ENCODE results near the gene TOX4.

TOX4 gene

DNA sequence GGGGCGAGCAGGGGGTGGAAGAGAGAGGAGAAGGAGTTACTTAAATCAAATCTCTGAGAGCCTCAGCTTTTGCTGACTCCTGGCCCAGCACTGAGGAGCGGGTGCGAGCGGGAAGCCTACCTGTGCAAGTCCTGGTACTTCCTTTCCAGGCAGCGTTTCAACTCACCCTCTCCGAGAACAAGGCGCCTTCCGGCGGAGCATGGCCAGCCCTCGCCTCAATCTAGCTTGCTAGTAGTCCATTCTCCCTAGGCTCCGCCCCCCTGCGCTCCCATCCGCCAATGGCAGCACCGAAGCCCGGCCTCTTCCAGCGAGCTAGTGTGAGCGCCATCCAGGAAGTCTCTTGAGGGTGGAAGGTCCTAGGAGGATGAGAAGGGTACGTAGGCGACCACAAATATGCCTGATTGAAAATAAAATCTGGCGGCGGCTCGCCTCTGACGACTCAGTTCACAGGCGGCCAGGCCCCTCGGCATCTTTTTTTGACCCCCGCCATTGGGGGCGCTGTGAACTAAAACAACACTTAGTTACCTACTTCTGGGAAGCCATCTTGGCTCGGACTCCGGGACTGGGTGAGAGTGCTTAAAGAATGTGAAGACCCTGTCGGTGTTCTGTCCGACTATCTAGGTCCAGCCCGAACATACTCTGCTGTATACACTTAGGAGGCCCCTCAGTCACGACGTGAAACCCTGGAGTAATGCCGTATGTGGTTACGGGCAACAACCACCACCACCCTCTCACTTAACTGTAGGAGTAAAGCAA lies 20.9 kb upstream of the TOX4 start, which contains the start of gene CHD8:
Gene CHD8, minus strand, starts transcription at position 212 of the 756 bp plus-strand sequence. CDS start 24,480 bp downstream, outside the sequence.
- peaks cover 48% of the 10 kb centered on the region for H3K79me2 ChIP-seq (ENCODE audit: insufficient read depth, low read length)
- no peaks in the 10 kb centered on the region for H3K9me3 ChIP-seq (ENCODE audit: insufficient read depth, low read depth, low read length)
- peak within 1 kb of the TSS; percentile 100 for H2AFZ ChIP-seq (ENCODE audit: low read length)
- no peaks in the 10 kb centered on the region for H3K27me3 ChIP-seq (ENCODE audit: insufficient read depth, low read length, poor library complexity, severe bottlenecking)
- peak within 1 kb of the TSS; percentile 99 for H3K4me2 ChIP-seq (ENCODE audit: low read depth, low read length, poor library complexity, severe bottlenecking)
- peak within 1 kb of the TSS; percentile 98 for H3K9ac ChIP-seq (ENCODE audit: low read depth, low read length, poor library complexity, severe bottlenecking)
- no peaks in the 10 kb centered on the region for H3K9me2 ChIP-seq (replicated peaks; ENCODE audit: low read depth, low read length)
- H3F3A ChIP-seq (ENCODE audit: low read depth): peaks cover 3% of the 10 kb centered on the region; the same call in 1 of the 2 replicates
- peak within 1 kb of the TSS; percentile 96 for H3K4me3 ChIP-seq (ENCODE audit: low read length, poor library complexity, severe bottlenecking)
- H3K36me3 ChIP-seq (ENCODE audit: insufficient read depth, low read length): peaks cover 14% of the 10 kb centered on the region; the same call in 1 of the 2 replicates
- H3K4me1 ChIP-seq (ENCODE audit: insufficient read depth, low read length, poor library complexity, severe bottlenecking): peaks cover 27% of the 10 kb centered on the region
- TF ChIP-seq EZH2phosphoT487 (IDR thresholded peaks at IDR 0.05; ENCODE audit: borderline replicate concordance): no peak
- TF ChIP-seq, protein P1, sequence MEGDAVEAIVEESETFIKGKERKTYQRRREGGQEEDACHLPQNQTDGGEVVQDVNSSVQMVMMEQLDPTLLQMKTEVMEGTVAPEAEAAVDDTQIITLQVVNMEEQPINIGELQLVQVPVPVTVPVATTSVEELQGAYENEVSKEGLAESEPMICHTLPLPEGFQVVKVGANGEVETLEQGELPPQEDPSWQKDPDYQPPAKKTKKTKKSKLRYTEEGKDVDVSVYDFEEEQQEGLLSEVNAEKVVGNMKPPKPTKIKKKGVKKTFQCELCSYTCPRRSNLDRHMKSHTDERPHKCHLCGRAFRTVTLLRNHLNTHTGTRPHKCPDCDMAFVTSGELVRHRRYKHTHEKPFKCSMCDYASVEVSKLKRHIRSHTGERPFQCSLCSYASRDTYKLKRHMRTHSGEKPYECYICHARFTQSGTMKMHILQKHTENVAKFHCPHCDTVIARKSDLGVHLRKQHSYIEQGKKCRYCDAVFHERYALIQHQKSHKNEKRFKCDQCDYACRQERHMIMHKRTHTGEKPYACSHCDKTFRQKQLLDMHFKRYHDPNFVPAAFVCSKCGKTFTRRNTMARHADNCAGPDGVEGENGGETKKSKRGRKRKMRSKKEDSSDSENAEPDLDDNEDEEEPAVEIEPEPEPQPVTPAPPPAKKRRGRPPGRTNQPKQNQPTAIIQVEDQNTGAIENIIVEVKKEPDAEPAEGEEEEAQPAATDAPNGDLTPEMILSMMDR (conservative IDR thresholded peaks at IDR 0.05; ENCODE audit: low read length): peak; percentile 81
- peaks cover 33% of the 10 kb centered on the region for H4K20me1 ChIP-seq (ENCODE audit: insufficient read depth, low read length, poor library complexity, severe bottlenecking)

DNA sequence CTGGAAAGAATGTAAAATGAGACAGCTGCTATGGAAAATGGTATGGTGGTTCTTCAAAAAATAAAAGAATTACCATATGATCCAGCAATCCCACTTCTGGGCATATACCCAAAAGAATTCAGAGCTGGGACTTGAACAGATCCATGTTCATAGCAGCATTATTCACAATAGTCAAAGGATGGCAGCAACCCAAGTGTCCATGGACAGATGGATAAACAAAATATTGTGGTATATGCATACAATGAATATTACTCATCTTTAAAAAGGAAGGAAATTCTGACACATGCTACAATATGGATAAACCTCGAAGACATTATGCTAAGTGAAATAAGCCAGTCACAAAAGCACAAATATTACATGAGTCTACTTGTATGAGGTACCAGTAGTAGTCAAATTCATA lies 9.4 kb upstream of the TOX4 start:
- Histone ChIP-seq H3K36me3 (ENCODE audit: insufficient read depth, low read length) (peaks cover 36% of the 10 kb centered on the region; the same call in 1 of the 2 replicates), H3K27me3 (ENCODE audit: insufficient read depth, low read length, poor library complexity, severe bottlenecking) (no peaks in the 10 kb centered on the region), H3K9me3 (ENCODE audit: insufficient read depth, low read depth, low read length) (no peaks in the 10 kb centered on the region), H4K20me1 (ENCODE audit: insufficient read depth, low read length, poor library complexity, severe bottlenecking) (peaks cover 3% of the 10 kb centered on the region), H3F3A (ENCODE audit: low read depth) (no peaks in the 10 kb centered on the region), H3K4me2 (ENCODE audit: low read depth, low read length, poor library complexity, severe bottlenecking) (no peak overlapping the region), H3K79me2 (ENCODE audit: insufficient read depth, low read length) (peaks cover 3% of the 10 kb centered on the region; the same call in 1 of the 2 replicates), H3K4me3 (ENCODE audit: low read length, poor library complexity, severe bottlenecking) (no peak overlapping the region), H3K9me2 (replicated peaks; ENCODE audit: low read depth, low read length) (no peaks in the 10 kb centered on the region), H3K9ac (ENCODE audit: low read depth, low read length, poor library complexity, severe bottlenecking) (no peak overlapping the region), H3K4me1 (ENCODE audit: insufficient read depth, low read length, poor library complexity, severe bottlenecking) (peaks cover 2% of the 10 kb centered on the region), H2AFZ (ENCODE audit: low read length) (no peak overlapping the region)
- TF ChIP-seq EZH2phosphoT487 (IDR thresholded peaks at IDR 0.05; ENCODE audit: borderline replicate concordance): no peak
- TF ChIP-seq, protein P1 (conservative IDR thresholded peaks at IDR 0.05; ENCODE audit: low read length): no peak

DNA sequence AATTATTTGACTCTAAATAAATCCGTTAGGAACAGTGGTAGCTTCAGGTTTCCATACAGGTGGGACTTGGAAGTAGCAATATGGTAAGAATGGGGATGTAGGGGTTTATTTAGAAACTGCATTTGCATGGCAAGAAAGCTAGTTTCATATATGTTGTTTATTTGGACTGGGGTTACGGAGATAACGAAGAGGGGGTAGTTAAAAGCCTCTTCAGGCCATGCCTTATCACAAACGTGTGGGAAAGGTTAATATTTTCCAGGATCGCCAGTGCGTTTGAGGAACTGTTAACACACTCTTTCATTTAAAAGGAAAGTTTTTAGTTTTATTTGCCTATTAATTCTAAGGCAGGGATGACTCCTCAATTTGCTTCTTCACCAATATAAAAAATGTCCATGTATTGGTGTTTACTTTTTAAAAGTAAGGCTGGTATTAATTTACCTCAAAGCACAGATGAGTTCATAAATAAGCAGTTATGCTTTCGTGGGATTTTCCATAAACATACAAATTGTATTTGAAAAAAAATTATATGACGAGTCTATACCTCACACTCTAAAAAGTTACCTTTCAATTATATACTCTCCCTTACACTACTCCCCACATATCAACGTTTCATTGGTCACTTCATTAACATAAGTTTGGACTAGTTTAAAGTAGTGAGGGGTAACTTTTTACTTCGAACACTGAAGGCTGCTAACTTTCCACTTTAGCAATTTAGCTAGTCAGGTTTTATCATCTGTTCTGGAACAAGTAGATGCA lies 1.1 kb upstream of the TOX4 start:
- no peaks in the 10 kb centered on the region for H3K9me2 ChIP-seq (replicated peaks; ENCODE audit: low read depth, low read length)
- TF ChIP-seq, protein P1 (conservative IDR thresholded peaks at IDR 0.05; ENCODE audit: low read length): no peak
- TF ChIP-seq EZH2phosphoT487 (IDR thresholded peaks at IDR 0.05; ENCODE audit: borderline replicate concordance): no peak
- H3K9ac ChIP-seq (ENCODE audit: low read depth, low read length, poor library complexity, severe bottlenecking): peak overlapping the region; percentile 81

More for the DNA sequence above, 1.1 kb upstream of the TOX4 start:
- Histone ChIP-seq H2AFZ (ENCODE audit: low read length) (peak overlapping the region; percentile 96), H3K27me3 (ENCODE audit: insufficient read depth, low read length, poor library complexity, severe bottlenecking) (no peaks in the 10 kb centered on the region), H3K79me2 (ENCODE audit: insufficient read depth, low read length) (peaks cover 57% of the 10 kb centered on the region), H3K4me1 (ENCODE audit: insufficient read depth, low read length, poor library complexity, severe bottlenecking) (peaks cover 21% of the 10 kb centered on the region), H3K4me2 (ENCODE audit: low read depth, low read length, poor library complexity, severe bottlenecking) (peak overlapping the region; percentile 87), H3K9me3 (ENCODE audit: insufficient read depth, low read depth, low read length) (no peaks in the 10 kb centered on the region), H3F3A (ENCODE audit: low read depth) (no peaks in the 10 kb centered on the region), H3K4me3 (ENCODE audit: low read length, poor library complexity, severe bottlenecking) (peak overlapping the region; percentile 91), H4K20me1 (ENCODE audit: insufficient read depth, low read length, poor library complexity, severe bottlenecking) (peaks cover 8% of the 10 kb centered on the region), H3K36me3 (ENCODE audit: insufficient read depth, low read length) (no peaks in the 10 kb centered on the region)

Data from Loucy (cell line).